AG09309 (cell line): ENCODE data around the gene GCN1.
A peak's percentile ranks its signal among the peaks of the same experiment; 100 is the strongest.

Source experiments
- DNase-seq: peaks from one replicate; pipeline ENCODE4 v3.0.0-alpha.2; 2010; ENCODE audit warnings: low read depth
- H3K4me3 ChIP-seq: 2 replicates; pipeline ENCODE4 v1.5.1; 2011; ENCODE audit warnings: mild to moderate bottlenecking, low read depth, low read length, moderate library complexity; ENCODE audit not compliant: control insufficient read depth
- TF ChIP-seq, protein P1 (sequence below): IDR thresholded peaks from 2 replicates; pipeline ENCODE4 v1.5.1; 2011; ENCODE audit warnings: mild to moderate bottlenecking, low read depth, low read length, inconsistent platforms; ENCODE audit not compliant: insufficient read depth, control insufficient read depth; ENCODE audit errors: missing control alignments

The GCN1 gene

GRCh38 chr12:120190985-120191480 lies 3.5 kb downstream of the GCN1 start:
- TF ChIP-seq, protein P1, sequence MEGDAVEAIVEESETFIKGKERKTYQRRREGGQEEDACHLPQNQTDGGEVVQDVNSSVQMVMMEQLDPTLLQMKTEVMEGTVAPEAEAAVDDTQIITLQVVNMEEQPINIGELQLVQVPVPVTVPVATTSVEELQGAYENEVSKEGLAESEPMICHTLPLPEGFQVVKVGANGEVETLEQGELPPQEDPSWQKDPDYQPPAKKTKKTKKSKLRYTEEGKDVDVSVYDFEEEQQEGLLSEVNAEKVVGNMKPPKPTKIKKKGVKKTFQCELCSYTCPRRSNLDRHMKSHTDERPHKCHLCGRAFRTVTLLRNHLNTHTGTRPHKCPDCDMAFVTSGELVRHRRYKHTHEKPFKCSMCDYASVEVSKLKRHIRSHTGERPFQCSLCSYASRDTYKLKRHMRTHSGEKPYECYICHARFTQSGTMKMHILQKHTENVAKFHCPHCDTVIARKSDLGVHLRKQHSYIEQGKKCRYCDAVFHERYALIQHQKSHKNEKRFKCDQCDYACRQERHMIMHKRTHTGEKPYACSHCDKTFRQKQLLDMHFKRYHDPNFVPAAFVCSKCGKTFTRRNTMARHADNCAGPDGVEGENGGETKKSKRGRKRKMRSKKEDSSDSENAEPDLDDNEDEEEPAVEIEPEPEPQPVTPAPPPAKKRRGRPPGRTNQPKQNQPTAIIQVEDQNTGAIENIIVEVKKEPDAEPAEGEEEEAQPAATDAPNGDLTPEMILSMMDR, result no peak
- H3K4me3 ChIP-seq, result no peak overlapping the region
- DNase-seq, result no peak

DNA sequence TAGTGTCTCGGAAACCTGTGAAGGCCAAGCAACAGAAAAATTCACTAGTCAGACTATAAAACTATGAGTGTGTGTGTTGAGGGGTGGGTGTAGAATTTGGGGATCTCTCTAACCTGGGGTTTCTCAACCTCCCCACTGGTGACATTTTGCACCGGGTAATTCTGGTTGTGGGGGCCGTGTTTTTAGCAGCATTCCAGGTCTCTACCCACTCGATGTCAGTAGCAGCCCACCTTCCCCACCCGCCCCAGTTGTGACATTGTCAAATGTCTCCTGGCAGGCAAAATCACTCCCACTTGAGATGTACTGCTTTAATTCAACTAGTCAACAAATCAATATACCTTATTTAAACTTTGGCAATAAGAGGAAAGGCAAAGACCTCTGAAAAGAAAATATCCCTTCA lies 4.1 kb downstream of the GCN1 start:
- no peak for DNase-seq
- no peak overlapping the region for H3K4me3 ChIP-seq
- TF ChIP-seq, protein P1, result no peak

DNA sequence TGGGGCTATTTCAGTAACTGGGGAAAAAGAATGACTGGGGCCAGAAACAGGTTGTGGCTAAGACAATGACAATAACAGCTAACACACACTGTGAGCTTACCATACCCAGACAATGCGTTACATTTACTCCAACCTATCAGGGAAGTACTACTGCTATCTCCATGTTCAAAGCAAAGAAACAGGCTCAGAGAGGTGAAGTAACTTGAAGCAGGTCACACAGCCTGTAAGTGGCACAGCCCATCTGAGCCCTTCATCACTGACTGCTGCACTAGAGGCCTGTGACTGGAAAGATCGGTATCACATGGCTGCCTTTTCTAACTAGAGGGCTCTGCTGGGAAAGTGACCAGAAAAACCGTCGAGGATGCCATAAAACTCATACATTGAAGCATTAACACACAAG lies 7.9 kb downstream of the GCN1 start:
- H3K4me3 ChIP-seq, result no peak overlapping the region
- no peak for DNase-seq
- TF ChIP-seq, protein P1, result no peak

- TF ChIP-seq, protein P1, result no peak
- no peak overlapping the region for H3K4me3 ChIP-seq
- no peak for DNase-seq
Observed at GRCh38 chr12:120183211-120183631, 11.3 kb downstream of the GCN1 start.

GRCh38 chr12:120181991-120182631 lies 12.4 kb downstream of the GCN1 start:
- no peak overlapping the region for H3K4me3 ChIP-seq
- peak; percentile 14 for DNase-seq

GRCh38 chr12:120180975-120181374 lies 13.5 kb downstream of the GCN1 start:
- TF ChIP-seq, protein P1, result no peak

More at GRCh38 chr12:120181991-120182631, 12.4 kb downstream of the GCN1 start:
- TF ChIP-seq, protein P1, result no peak

More at GRCh38 chr12:120180975-120181374, 13.5 kb downstream of the GCN1 start:
- DNase-seq, result no peak
- no peak overlapping the region for H3K4me3 ChIP-seq
